ENCODE results near the gene AKAP6. TPM values are rescaled to one million over a fixed set of nuclear protein-coding genes. Genes with fewer than 3 reads are reported as not detected.

The AKAP6 gene
- total and polyA plus RNA-seq, 5 donors, result 15.8 to 138 (median 115) TPM

DNA sequence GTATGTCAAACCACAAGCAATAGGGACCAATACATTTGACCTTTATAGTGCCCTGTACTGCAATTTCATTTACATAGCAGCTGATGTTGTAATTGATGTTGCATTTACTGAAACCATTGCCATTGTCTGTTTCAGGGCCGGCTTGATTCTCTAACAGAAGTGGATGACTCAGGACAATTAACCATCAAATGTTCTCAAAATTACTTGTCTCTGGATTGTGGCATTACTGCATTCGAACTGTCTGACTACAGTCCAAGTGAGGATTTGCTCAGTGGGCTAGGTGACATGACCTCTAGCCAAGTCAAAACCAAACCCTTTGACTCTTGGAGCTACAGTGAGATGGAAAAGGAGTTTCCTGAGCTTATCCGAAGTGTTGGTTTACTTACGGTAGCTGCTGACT lies 216.0 kb downstream of the AKAP6 start:
- Histone ChIP-seq H3K4me1 (ENCODE audit: control insufficient read depth, insufficient read depth, low read length) (peaks cover 1% of the 10 kb centered on the region), H3K27ac (ENCODE audit: low read length) (no peak overlapping the region), H3K27me3 (ENCODE audit: control insufficient read depth, insufficient read depth) (no peaks in the 10 kb centered on the region), H3K4me3 (ENCODE audit: low read length) (no peak overlapping the region), H3K9me3 (ENCODE audit: control insufficient read depth, low read length) (no peaks in the 10 kb centered on the region)
- 79% methylated on average over 4 of the region's 4 CpGs for WGBS
- ATAC-seq (no peak), DNase-seq (no peak)
- intact Hi-C loops (cut with DNase I), result no loop called here

DNA sequence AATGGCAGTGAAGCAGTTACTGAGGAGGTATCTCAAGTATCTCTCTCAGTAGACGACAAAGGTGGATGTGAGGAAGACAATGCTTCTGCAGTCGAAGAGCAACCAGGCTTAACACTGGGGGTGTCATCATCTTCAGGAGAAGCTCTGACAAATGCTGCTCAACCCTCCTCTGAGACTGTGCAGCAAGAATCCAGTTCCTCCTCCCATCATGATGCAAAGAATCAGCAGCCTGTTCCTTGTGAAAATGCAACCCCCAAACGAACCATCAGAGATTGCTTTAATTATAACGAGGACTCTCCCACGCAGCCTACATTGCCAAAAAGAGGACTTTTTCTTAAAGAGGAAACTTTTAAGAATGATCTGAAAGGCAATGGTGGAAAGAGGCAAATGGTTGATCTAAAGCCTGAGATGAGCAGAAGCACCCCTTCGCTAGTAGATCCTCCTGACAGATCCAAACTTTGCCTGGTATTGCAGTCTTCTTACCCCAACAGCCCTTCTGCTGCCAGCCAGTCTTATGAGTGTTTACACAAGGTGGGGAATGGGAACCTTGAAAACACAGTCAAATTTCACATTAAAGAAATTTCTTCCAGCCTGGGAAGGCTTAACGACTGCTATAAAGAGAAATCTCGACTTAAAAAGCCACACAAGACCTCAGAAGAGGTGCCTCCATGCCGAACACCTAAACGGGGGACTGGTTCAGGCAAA lies 216.6 kb downstream of the AKAP6 start:
- H3K4me3 ChIP-seq (ENCODE audit: low read length), result no peak overlapping the region
- H3K4me1 ChIP-seq (ENCODE audit: control insufficient read depth, insufficient read depth, low read length), result peaks cover 1% of the 10 kb centered on the region
- DNase-seq, result no peak
- H3K27ac ChIP-seq (ENCODE audit: low read length), result no peak overlapping the region
- intact Hi-C loops (cut with DNase I), result no loop called here
- no peaks in the 10 kb centered on the region for H3K27me3 ChIP-seq (ENCODE audit: control insufficient read depth, insufficient read depth)
- no peak for ATAC-seq
- H3K9me3 ChIP-seq (ENCODE audit: control insufficient read depth, low read length), result no peaks in the 10 kb centered on the region
- WGBS, result 68% methylated on average over 10 of the region's 10 CpGs

DNA sequence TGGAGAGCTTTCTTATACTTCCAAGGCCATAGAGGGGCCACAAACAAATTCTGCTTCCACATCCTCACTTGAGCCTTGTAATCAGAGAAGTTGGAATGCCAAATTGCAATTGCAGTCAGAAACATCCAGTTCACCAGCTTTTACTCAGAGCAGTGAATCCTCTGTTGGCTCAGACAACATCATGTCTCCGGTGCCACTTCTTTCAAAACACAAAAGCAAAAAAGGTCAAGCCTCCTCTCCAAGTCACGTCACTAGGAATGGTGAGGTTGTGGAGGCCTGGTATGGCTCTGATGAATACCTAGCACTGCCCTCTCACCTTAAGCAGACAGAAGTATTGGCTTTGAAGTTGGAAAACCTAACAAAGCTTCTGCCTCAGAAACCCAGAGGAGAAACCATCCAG lies 217.1 kb downstream of the AKAP6 start:
- Histone ChIP-seq H3K4me3 (ENCODE audit: low read length) (no peak overlapping the region), H3K27me3 (ENCODE audit: control insufficient read depth, insufficient read depth) (no peaks in the 10 kb centered on the region), H3K27ac (ENCODE audit: low read length) (no peak overlapping the region), H3K9me3 (ENCODE audit: control insufficient read depth, low read length) (no peaks in the 10 kb centered on the region), H3K4me1 (ENCODE audit: control insufficient read depth, insufficient read depth, low read length) (peaks cover 1% of the 10 kb centered on the region)
- ATAC-seq (no peak), DNase-seq (no peak)
- intact Hi-C loops (cut with DNase I), result no loop called here
- 68% methylated on average over 2 of the region's 2 CpGs for WGBS

DNA sequence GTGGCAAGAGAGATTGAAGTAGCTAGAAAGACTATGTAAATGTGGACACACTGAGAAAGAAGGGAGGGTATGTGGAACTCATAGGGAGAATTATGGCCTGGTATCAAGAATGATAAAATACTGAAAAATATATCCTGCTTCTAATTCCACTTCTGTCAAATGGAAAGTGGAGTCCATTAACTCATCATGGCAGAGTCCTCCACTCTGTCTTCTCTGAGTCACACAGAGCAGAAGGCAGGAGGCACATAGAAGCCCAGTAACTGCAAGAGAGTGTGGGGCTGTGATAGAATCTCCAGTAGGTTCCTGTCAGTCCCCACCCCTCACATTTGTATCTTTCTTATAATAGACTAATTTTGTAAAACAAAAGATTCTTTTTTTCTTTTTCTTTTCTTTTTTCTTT lies 223.7 kb downstream of the AKAP6 start:
- DNase-seq (no peak), ATAC-seq (no peak)
- Histone ChIP-seq H3K9me3 (ENCODE audit: control insufficient read depth, low read length) (no peaks in the 10 kb centered on the region), H3K4me1 (ENCODE audit: control insufficient read depth, insufficient read depth, low read length) (no peaks in the 10 kb centered on the region), H3K4me3 (ENCODE audit: low read length) (no peak overlapping the region), H3K27ac (ENCODE audit: low read length) (no peak overlapping the region), H3K27me3 (ENCODE audit: control insufficient read depth, insufficient read depth) (no peaks in the 10 kb centered on the region)
- intact Hi-C loops (cut with DNase I), result loop anchor here in 1 of 4 donors (10.0 kb wide), 1 partner anchor 288 kb away; no protein-coding TSS in a partner anchor

DNA sequence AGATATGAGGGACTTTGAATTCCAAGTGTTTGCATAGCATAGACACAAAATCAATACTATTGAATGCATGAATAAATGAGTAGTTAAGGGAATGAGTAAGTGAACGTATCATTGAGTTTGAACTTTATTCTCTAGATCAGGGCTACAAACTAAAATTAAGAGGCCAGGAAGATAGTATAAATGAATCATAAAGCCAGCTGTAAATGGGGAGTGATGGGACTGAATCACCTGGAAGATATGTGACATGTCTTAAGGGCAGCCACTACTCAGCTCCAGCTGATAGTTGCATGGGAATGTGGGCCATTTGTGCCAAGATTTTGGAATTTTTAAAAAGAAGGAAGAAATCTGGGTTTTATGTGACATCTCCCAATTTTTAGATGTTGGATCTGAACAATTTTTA lies 229.9 kb downstream of the AKAP6 start:
- no peaks in the 10 kb centered on the region for H3K9me3 ChIP-seq (ENCODE audit: control insufficient read depth, low read length)
- no peaks in the 10 kb centered on the region for H3K4me1 ChIP-seq (ENCODE audit: control insufficient read depth, insufficient read depth, low read length)
- intact Hi-C loops (cut with DNase I), result loop anchor here in 1 of 4 donors (10.0 kb wide), 1 partner anchor 294 kb away; no protein-coding TSS in a partner anchor
- no peak for ATAC-seq
- H3K27me3 ChIP-seq (ENCODE audit: control insufficient read depth, insufficient read depth), result no peaks in the 10 kb centered on the region
- 79% methylated on average over 1 of the region's 1 CpG for WGBS
- no peak overlapping the region for H3K4me3 ChIP-seq (ENCODE audit: low read length)
- no peak overlapping the region for H3K27ac ChIP-seq (ENCODE audit: low read length)
- no peak for DNase-seq

DNA sequence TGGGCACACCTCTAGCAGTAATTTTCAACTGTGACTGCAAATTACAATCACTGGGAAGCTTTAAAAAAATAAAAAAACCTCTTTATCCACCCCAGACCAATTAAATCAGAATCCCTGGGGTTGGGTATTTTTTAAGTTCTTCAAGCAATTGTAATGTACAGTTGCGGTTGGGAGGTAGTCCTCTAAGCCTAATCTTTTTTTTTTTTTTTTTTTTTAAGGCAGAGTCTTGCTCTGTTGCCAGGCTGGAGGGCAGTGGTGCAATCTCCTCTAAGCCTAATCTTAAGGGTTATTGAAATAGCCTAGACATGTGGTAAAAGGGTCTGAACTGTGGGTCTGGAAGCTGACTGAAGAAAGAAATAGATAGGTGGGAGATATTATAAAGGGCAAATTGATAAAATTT lies 230.5 kb downstream of the AKAP6 start:
- Histone ChIP-seq H3K9me3 (ENCODE audit: control insufficient read depth, low read length) (no peaks in the 10 kb centered on the region), H3K27me3 (ENCODE audit: control insufficient read depth, insufficient read depth) (no peaks in the 10 kb centered on the region), H3K4me1 (ENCODE audit: control insufficient read depth, insufficient read depth, low read length) (no peaks in the 10 kb centered on the region), H3K4me3 (ENCODE audit: low read length) (no peak overlapping the region), H3K27ac (ENCODE audit: low read length) (no peak overlapping the region)
- intact Hi-C loops (cut with DNase I), result loop anchor here in 1 of 4 donors (10.0 kb wide), 1 partner anchor 295 kb away; no protein-coding TSS in a partner anchor
- ATAC-seq, result peak; percentile 37 to 49
- 57% methylated on average over 1 of the region's 1 CpG for WGBS
- DNase-seq, result no peak

DNA sequence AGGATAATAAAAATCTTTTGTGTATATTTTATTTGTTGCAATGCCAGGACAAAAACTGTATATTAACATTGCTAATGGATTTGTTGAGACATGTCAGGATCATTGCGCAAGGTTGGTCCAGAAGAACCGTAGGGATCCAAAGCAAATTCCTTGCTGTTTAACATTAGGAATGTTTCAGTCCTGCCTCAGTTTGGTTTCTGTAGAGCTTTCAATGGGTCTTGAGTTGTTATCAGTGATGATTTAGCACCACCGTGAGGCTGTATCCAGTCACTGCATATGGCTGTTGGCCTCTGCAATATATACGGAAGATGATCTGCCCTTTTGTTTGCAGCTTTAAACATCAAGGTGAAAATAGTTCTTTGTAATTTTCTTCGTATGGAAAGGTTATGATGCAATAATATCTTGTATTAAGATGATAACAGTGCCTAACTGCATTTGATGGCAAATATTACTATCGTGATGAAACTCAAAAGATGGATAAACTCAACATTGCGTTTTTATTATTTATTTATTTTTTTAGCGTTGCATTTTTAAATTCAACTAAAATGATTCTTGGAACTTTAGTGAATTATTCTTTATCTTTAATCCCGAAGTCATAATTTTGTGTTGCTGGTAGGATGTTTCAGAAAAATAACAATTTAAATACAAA lies 231.2 kb downstream of the AKAP6 start:
- intact Hi-C loops (cut with DNase I), result no loop called here
- Histone ChIP-seq H3K4me3 (ENCODE audit: low read length) (no peak overlapping the region), H3K27me3 (ENCODE audit: control insufficient read depth, insufficient read depth) (no peaks in the 10 kb centered on the region), H3K4me1 (ENCODE audit: control insufficient read depth, insufficient read depth, low read length) (peaks cover under 1% of the 10 kb centered on the region), H3K9me3 (ENCODE audit: control insufficient read depth, low read length) (no peaks in the 10 kb centered on the region), H3K27ac (ENCODE audit: low read length) (no peak overlapping the region)
- 23% methylated on average over 9 of the region's 9 CpGs for WGBS
- peak; percentile 85 for ATAC-seq
- peak in 1 of 3 donors; percentile 48 for DNase-seq

DNA sequence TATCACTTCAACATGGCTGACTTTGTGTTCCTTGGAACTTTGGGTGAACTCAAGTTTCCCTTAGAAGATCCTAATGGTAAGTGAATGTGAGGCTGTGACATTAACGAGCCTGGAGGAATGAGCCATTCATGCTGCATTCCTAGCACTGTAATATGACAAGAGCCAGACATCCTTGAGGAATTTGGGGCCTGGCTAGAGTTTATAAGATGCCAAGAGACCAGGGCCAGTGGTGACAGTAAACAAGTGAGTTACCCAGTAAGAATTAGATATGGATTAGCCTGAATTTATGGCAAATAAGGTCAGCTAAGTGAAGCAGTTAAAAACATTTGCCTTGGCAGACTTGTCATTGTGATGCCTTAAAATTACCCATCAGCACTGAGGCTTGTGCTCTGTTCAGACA lies 232.4 kb downstream of the AKAP6 start:
- ATAC-seq, result no peak

DNA sequence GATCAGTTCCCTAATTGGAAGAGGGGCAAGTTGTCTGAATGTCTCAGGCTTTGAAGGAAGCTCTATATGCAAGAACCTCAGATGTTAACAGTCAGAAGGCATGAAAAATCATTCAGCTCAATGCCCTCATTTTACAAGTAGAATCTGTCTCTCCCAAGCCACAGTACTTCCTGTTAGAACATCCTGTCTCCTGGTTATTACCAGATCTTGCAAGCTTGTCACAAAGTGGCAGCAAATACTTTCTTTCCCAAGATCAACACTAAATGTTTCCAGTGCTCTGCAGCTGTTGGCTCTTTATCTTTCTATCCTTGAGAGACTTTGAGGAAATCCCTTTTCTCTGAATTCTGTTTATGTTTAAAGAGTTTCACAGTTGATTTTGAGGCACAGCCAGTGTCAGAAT lies 235.5 kb downstream of the AKAP6 start:
- peaks cover 3% of the 10 kb centered on the region for H3K4me1 ChIP-seq (ENCODE audit: control insufficient read depth, insufficient read depth, low read length)
- H3K27ac ChIP-seq (ENCODE audit: low read length), result no peak overlapping the region
- H3K4me3 ChIP-seq (ENCODE audit: low read length), result no peak overlapping the region
- ATAC-seq (peak; percentile 50 to 57), DNase-seq (no peak)
- H3K9me3 ChIP-seq (ENCODE audit: control insufficient read depth, low read length), result no peaks in the 10 kb centered on the region
- intact Hi-C loops (cut with DNase I), result no loop called here
- H3K27me3 ChIP-seq (ENCODE audit: control insufficient read depth, insufficient read depth), result no peaks in the 10 kb centered on the region

More for the DNA sequence above, 232.4 kb downstream of the AKAP6 start:
- Histone ChIP-seq H3K9me3 (ENCODE audit: control insufficient read depth, low read length) (no peaks in the 10 kb centered on the region), H3K4me1 (ENCODE audit: control insufficient read depth, insufficient read depth, low read length) (peaks cover 3% of the 10 kb centered on the region), H3K27ac (ENCODE audit: low read length) (no peak overlapping the region), H3K27me3 (ENCODE audit: control insufficient read depth, insufficient read depth) (no peaks in the 10 kb centered on the region), H3K4me3 (ENCODE audit: low read length) (no peak overlapping the region)
- intact Hi-C loops (cut with DNase I), result no loop called here
- 15% methylated on average over 1 of the region's 1 CpG for WGBS
- DNase-seq, result no peak

DNA sequence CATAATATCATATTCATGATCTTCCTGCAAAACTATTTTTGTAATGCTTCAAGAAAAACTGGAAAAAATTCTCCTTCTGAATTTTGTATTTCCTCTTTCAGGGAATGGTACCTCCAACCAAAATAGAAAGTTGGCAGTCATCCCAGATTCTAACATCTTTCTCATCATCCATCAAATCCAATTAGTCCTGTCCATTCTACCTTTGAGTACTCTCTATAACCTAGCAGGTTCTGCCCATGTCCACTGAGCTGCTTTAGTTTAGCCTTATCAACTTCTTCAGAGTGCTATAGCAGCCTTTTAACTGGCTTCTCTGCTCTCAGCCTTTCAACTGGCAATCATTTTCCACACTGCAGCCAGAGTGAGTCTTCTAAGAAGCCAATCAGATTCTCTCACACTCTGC lies 236.2 kb downstream of the AKAP6 start:
- intact Hi-C loops (cut with DNase I), result no loop called here
- H3K27ac ChIP-seq (ENCODE audit: low read length), result no peak overlapping the region

DNA sequence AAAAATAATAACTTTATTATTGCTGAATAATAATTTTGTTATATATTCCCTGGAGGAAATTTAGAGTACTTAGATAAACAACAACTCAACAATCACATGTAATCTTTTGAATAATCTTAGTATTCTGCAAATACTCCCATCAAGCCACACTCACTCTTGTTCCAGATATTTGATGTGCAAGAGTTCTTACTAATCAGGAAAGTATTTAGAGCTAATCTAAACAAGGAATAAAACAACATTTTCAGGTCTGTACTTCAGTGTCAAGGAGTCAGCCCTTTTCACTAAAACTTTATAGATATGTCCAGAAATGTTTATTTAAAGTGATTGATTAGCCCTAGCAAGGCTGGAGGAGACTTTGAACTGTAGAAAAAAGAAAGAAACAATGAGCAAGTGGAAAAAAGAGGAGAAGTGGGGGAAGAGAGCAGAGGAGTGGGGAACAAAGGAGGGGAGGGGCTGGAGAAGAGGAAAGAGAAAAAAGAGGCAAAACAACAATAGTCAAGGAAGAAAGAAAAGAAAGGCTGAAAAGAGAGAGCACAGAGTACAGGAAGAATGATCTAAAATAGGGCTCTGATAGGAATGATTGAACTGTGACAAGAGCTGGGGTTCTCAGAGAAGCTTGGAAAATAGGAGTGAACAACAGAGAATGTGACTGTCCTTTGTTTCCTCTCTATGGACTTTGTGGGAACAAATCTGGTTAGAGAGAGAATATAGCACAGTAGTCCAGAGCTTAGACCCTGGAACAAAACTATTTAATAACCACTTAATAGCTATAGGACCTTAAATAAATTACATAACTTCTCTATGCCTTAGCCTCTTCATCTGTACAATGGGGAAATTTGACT lies 238.7 kb downstream of the AKAP6 start:
- DNase-seq, result no peak
- Histone ChIP-seq H3K9me3 (ENCODE audit: control insufficient read depth, low read length) (no peaks in the 10 kb centered on the region), H3K27ac (ENCODE audit: low read length) (peak overlapping the region; percentile 7), H3K27me3 (ENCODE audit: control insufficient read depth, insufficient read depth) (no peaks in the 10 kb centered on the region), H3K4me3 (ENCODE audit: low read length) (no peak overlapping the region), H3K4me1 (ENCODE audit: control insufficient read depth, insufficient read depth, low read length) (peaks cover 3% of the 10 kb centered on the region)
- intact Hi-C loops (cut with DNase I), result no loop called here
- no peak for ATAC-seq

More for the DNA sequence above, 236.2 kb downstream of the AKAP6 start:
- no peaks in the 10 kb centered on the region for H3K27me3 ChIP-seq (ENCODE audit: control insufficient read depth, insufficient read depth)
- ATAC-seq (peak in 1 of 2 donors; percentile 43), DNase-seq (no peak)
- H3K4me1 ChIP-seq (ENCODE audit: control insufficient read depth, insufficient read depth, low read length), result peaks cover 3% of the 10 kb centered on the region
- H3K9me3 ChIP-seq (ENCODE audit: control insufficient read depth, low read length), result no peaks in the 10 kb centered on the region
- no peak overlapping the region for H3K4me3 ChIP-seq (ENCODE audit: low read length)

Measured in right cardiac atrium (tissue), 5 donors.